ENCODE measurements around the gene UROD. TPM values are rescaled to one million over a fixed set of nuclear protein-coding genes. Genes with fewer than 3 reads are reported as not detected.

Gene UROD
- total and polyA plus RNA-seq, 2 experiments from 2014 or later = 82.4 to 108 TPM

DNA sequence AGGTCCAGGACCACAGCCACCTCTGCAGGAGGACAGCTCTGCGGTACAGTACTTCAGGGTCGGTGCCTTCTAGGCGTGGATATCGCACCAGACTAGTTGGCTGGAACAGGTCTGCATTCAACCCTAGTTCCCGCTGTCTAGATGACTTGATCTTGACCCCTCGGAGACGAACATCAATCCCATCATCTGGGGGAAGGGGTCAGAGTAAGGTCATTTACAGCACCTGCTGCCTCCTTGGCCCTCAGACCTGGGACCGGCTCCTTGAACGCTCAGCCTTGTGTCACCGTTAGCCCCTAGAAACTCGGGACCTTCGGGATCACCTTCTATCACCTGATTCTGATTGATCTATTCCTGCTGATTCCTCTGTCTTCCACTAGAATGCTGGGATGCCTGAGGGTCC lies 3.5 kb upstream of the UROD start:
- no peaks in the 10 kb centered on the region for H3F3A ChIP-seq (replicated peaks; ENCODE audit: low read depth)
- Mint-ChIP-seq H3K36me3 (ENCODE audit: low read depth) (peaks cover 19% of the 10 kb centered on the region), H3K9me3 (no peaks in the 10 kb centered on the region), H3K4me1 (peaks cover 20% of the 10 kb centered on the region), H3K27ac (no peak overlapping the region), H3K27me3 (ENCODE audit: insufficient read depth, low read depth, poor library complexity) (peaks cover 13% of the 10 kb centered on the region), H3K4me3 (no peak overlapping the region; the same call in 2 of the 3 replicates)
- no peaks in the 10 kb centered on the region for H3K36me3 ChIP-seq (ENCODE audit: insufficient read depth)
- DNase-seq (ENCODE audit: low spot score) (no peak), ATAC-seq (no peak)
- no peaks in the 10 kb centered on the region for H4K20me1 ChIP-seq (replicated peaks; ENCODE audit: insufficient read depth)
- peaks cover 12% of the 10 kb centered on the region for H3K79me2 ChIP-seq (replicated peaks; ENCODE audit: insufficient read depth)
- H3K4me3 ChIP-seq = no peak overlapping the region
- TF ChIP-seq EZH2 (IDR thresholded peaks at IDR 0.05; ENCODE audit: low read depth, unreplicated experiment) (no peak), NANOG (IDR thresholded peaks at IDR 0.05; ENCODE audit: borderline replicate concordance) (no peak), EZH2phosphoT487 (IDR thresholded peaks at IDR 0.05; ENCODE audit: unreplicated experiment) (no peak), CTCF (conservative IDR thresholded peaks at IDR 0.05; ENCODE audit: low read depth in 2 of 2) (no peak), ZNF331 (CRISPR knock-in tag; IDR thresholded peaks at IDR 0.05; ENCODE audit: low read depth) (no peak), JUNB (IDR thresholded peaks at IDR 0.05; ENCODE audit: unreplicated experiment) (no peak), POLR2AphosphoS5 (IDR thresholded peaks at IDR 0.05; ENCODE audit: low read depth) (no peak), CREB1 (CRISPR knock-in tag; IDR thresholded peaks at IDR 0.05; ENCODE audit: low read depth) (no peak), ZNF114 (CRISPR knock-in tag; IDR thresholded peaks at IDR 0.05) (no peak), ETS1 (IDR thresholded peaks at IDR 0.05) (no peak), STAT1 (IDR thresholded peaks at IDR 0.05; ENCODE audit: unreplicated experiment) (no peak)
- TF ChIP-seq, protein P1, sequence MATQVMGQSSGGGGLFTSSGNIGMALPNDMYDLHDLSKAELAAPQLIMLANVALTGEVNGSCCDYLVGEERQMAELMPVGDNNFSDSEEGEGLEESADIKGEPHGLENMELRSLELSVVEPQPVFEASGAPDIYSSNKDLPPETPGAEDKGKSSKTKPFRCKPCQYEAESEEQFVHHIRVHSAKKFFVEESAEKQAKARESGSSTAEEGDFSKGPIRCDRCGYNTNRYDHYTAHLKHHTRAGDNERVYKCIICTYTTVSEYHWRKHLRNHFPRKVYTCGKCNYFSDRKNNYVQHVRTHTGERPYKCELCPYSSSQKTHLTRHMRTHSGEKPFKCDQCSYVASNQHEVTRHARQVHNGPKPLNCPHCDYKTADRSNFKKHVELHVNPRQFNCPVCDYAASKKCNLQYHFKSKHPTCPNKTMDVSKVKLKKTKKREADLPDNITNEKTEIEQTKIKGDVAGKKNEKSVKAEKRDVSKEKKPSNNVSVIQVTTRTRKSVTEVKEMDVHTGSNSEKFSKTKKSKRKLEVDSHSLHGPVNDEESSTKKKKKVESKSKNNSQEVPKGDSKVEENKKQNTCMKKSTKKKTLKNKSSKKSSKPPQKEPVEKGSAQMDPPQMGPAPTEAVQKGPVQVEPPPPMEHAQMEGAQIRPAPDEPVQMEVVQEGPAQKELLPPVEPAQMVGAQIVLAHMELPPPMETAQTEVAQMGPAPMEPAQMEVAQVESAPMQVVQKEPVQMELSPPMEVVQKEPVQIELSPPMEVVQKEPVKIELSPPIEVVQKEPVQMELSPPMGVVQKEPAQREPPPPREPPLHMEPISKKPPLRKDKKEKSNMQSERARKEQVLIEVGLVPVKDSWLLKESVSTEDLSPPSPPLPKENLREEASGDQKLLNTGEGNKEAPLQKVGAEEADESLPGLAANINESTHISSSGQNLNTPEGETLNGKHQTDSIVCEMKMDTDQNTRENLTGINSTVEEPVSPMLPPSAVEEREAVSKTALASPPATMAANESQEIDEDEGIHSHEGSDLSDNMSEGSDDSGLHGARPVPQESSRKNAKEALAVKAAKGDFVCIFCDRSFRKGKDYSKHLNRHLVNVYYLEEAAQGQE (IDR thresholded peaks at IDR 0.05; ENCODE audit: unreplicated experiment) = no peak
- TF ChIP-seq, protein P2, sequence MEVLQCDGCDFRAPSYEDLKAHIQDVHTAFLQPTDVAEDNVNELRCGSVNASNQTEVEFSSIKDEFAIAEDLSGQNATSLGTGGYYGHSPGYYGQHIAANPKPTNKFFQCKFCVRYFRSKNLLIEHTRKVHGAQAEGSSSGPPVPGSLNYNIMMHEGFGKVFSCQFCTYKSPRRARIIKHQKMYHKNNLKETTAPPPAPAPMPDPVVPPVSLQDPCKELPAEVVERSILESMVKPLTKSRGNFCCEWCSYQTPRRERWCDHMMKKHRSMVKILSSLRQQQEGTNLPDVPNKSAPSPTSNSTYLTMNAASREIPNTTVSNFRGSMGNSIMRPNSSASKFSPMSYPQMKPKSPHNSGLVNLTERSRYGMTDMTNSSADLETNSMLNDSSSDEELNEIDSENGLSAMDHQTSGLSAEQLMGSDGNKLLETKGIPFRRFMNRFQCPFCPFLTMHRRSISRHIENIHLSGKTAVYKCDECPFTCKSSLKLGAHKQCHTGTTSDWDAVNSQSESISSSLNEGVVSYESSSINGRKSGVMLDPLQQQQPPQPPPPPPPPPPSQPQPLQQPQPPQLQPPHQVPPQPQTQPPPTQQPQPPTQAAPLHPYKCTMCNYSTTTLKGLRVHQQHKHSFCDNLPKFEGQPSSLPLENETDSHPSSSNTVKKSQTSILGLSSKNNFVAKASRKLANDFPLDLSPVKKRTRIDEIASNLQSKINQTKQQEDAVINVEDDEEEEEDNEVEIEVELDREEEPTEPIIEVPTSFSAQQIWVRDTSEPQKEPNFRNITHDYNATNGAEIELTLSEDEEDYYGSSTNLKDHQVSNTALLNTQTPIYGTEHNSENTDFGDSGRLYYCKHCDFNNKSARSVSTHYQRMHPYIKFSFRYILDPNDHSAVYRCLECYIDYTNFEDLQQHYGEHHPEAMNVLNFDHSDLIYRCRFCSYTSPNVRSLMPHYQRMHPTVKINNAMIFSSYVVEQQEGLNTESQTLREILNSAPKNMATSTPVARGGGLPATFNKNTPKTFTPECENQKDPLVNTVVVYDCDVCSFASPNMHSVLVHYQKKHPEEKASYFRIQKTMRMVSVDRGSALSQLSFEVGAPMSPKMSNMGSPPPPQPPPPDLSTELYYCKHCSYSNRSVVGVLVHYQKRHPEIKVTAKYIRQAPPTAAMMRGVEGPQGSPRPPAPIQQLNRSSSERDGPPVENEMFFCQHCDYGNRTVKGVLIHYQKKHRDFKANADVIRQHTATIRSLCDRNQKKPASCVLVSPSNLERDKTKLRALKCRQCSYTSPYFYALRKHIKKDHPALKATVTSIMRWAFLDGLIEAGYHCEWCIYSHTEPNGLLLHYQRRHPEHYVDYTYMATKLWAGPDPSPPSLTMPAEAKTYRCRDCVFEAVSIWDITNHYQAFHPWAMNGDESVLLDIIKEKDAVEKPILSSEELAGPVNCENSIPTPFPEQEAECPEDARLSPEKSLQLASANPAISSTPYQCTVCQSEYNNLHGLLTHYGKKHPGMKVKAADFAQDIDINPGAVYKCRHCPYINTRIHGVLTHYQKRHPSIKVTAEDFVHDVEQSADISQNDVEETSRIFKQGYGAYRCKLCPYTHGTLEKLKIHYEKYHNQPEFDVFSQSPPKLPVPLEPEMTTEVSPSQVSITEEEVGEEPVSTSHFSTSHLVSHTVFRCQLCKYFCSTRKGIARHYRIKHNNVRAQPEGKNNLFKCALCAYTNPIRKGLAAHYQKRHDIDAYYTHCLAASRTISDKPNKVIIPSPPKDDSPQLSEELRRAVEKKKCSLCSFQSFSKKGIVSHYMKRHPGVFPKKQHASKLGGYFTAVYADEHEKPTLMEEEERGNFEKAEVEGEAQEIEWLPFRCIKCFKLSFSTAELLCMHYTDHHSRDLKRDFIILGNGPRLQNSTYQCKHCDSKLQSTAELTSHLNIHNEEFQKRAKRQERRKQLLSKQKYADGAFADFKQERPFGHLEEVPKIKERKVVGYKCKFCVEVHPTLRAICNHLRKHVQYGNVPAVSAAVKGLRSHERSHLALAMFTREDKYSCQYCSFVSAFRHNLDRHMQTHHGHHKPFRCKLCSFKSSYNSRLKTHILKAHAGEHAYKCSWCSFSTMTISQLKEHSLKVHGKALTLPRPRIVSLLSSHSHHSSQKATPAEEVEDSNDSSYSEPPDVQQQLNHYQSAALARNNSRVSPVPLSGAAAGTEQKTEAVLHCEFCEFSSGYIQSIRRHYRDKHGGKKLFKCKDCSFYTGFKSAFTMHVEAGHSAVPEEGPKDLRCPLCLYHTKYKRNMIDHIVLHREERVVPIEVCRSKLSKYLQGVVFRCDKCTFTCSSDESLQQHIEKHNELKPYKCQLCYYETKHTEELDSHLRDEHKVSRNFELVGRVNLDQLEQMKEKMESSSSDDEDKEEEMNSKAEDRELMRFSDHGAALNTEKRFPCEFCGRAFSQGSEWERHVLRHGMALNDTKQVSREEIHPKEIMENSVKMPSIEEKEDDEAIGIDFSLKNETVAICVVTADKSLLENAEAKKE (CRISPR knock-in tag; IDR thresholded peaks at IDR 0.05) = no peak
- H3K4me2 ChIP-seq = no peak overlapping the region
- H3K27me3 ChIP-seq (ENCODE audit: insufficient read depth) = no peaks in the 10 kb centered on the region
- H3K4me1 ChIP-seq (ENCODE audit: insufficient read depth) = peaks cover 12% of the 10 kb centered on the region
- no peak overlapping the region for H3K27ac ChIP-seq (ENCODE audit: low read depth)
- no peaks in the 10 kb centered on the region for H3K9me2 ChIP-seq (ENCODE audit: insufficient read depth)
- H2AFZ ChIP-seq = no peak overlapping the region

Data from GM23338 (cell line).